PC-9 (cell line): ENCODE results near the gene CYP11A1. TPM values are rescaled to one million over a fixed set of nuclear protein-coding genes. Genes with fewer than 3 reads are reported as not detected.
"Not testable (repeated sequence)": the region's sequence is repeated elsewhere in the genome, so short reads cannot be mapped to it uniquely, and the experiment has no call there.

Source experiments
- BruUV-seq: library from RNA; stranded (reverse); fragments of 400-500 nt; replicated peaks from 2 replicates; lab custom pipeline; 2021; lab: Mats Ljungman, UMichigan
- CTCF ChIA-PET: fragments of 300-600 bp; sonication (Branson Sonifier 250); formaldehyde crosslinking; loops from one replicate; lab custom pipeline; 2022; ENCODE audit warnings: antibody characterized with exemption; lab: Charles Lee
- POLR2A ChIA-PET: fragments of 300-600 bp; sonication (Branson Sonifier 250); formaldehyde crosslinking; loops from one replicate; lab custom pipeline; 2022; ENCODE audit warnings: antibody characterized with exemption; ENCODE audit not compliant: unreplicated experiment; lab: Charles Lee
- DNase-seq, 2 experiments: peaks; one replicate each; pipeline versions ENCODE4 v3.0.0 to v3.0.0-alpha.2; 2015 to 2022; ENCODE audit warnings: mixed read lengths in 1 of 2
- H2AFZ ChIP-seq: fragments of 200-600 bp; sonication (generic); 2 replicates; pipeline ENCODE4 v1.8.1; 2017; ENCODE audit warnings: antibody characterized with exemption
- H3F3A ChIP-seq: fragments of 200-600 bp; sonication (generic); 2 replicates; pipeline ENCODE4 v1.8.1; 2017; ENCODE audit warnings: antibody characterized with exemption, mild to moderate bottlenecking, low read depth; ENCODE audit not compliant: insufficient read depth
- H3K27ac ChIP-seq: fragments of 200-600 bp; sonication (generic); 2 replicates; pipeline ENCODE4 v1.6.1; 2016; ENCODE audit warnings: mixed run types
- H3K27me3 ChIP-seq: fragments of 200-600 bp; sonication (generic); 2 replicates; pipeline ENCODE4 v1.6.1; 2016; ENCODE audit warnings: low read depth, mixed run types; ENCODE audit not compliant: insufficient read depth
- H3K36me3 ChIP-seq: fragments of 200-600 bp; sonication (generic); 2 replicates; pipeline ENCODE4 v1.6.1; 2016; ENCODE audit warnings: low read depth, mixed run types
- H3K4me1 ChIP-seq: fragments of 200-600 bp; sonication (generic); replicated peaks from 2 replicates; pipeline ENCODE4 v1.6.1; 2016; ENCODE audit warnings: mixed run types; ENCODE audit not compliant: insufficient read depth
- H3K4me2 ChIP-seq: fragments of 200-600 bp; sonication (generic); 2 replicates; pipeline ENCODE4 v1.6.1; 2017; ENCODE audit warnings: mixed run types
- H3K4me3 ChIP-seq: fragments of 200-600 bp; sonication (generic); 2 replicates; pipeline ENCODE4 v1.6.1; 2016; ENCODE audit warnings: mixed run types
- H3K79me2 ChIP-seq: fragments of 200-600 bp; sonication (generic); 2 replicates; pipeline ENCODE4 v1.6.1; 2017; ENCODE audit warnings: low read depth, mixed run types
- H3K9me2 ChIP-seq: fragments of 200-600 bp; sonication (generic); 2 replicates; pipeline ENCODE4 v1.8.1; 2017; ENCODE audit warnings: mild to moderate bottlenecking; ENCODE audit not compliant: insufficient read depth
- H3K9me3 ChIP-seq: fragments of 200-600 bp; sonication (generic); 2 replicates; pipeline ENCODE4 v1.8.1; 2016; ENCODE audit warnings: low read depth; ENCODE audit not compliant: insufficient read depth
- H4K20me1 ChIP-seq: fragments of 200-600 bp; sonication (generic); 2 replicates; pipeline ENCODE4 v1.8.1; 2017; ENCODE audit not compliant: insufficient read depth
- CTCF ChIP-seq: fragments of 200-600 bp; sonication (generic); conservative IDR thresholded peaks from 2 replicates; pipeline ENCODE4 v1.6.1; 2017; ENCODE audit warnings: mixed run types, antibody characterized with exemption, mild to moderate bottlenecking, moderate library complexity
- EZH2 ChIP-seq: fragments of 200-600 bp; sonication (generic); IDR thresholded peaks from 2 replicates; pipeline ENCODE4 v1.8.0; 2017; ENCODE audit warnings: antibody characterized with exemption, low read depth
- intact Hi-C: fragments of 100-400 bp; cut with micrococcal nuclease; formaldehyde crosslinking; loops from one replicate; pipeline ENCODE4 v1.10.0; 2022; ENCODE audit not compliant: unreplicated experiment
- total RNA-seq: library from RNA; stranded (reverse); gene quantifications from 2 replicates; pipeline ENCODE4 v1.2.3, GENCODE V29; 2021

Gene CYP11A1
- total RNA-seq, 1 experiment from 2014 or later: 7.1 TPM

- DNase-seq, H3F3A ChIP-seq, POLR2A ChIA-PET, H3K36me3 ChIP-seq, H3K9me2 ChIP-seq, intact Hi-C loops, H3K9me3 ChIP-seq, H3K27me3 ChIP-seq, H3K27ac ChIP-seq, H4K20me1 ChIP-seq, H2AFZ ChIP-seq, BruUV-seq, H3K4me2 ChIP-seq, H3K79me2 ChIP-seq, H3K4me3 ChIP-seq, CTCF ChIA-PET, H3K4me1 ChIP-seq: not testable (repeated sequence)
Measured at GRCh38 chr15:74353992-74354391, 13.5 kb downstream of the CYP11A1 start.

GRCh38 chr15:74352393-74352910, 15.0 kb downstream of the CYP11A1 start:
- POLR2A ChIA-PET: interaction anchor here (0.7 kb wide), 1 partner anchor 251 kb away, joined by 8 read pairs; no protein-coding TSS in a partner anchor

GRCh38 chr15:74351670-74352069, 15.8 kb downstream of the CYP11A1 start:
- Histone ChIP-seq H4K20me1 (no peaks in the 10 kb centered on the region), H3K9me3 (no peaks in the 10 kb centered on the region), H3K4me2 (no peak overlapping the region), H3K4me1 (no peaks in the 10 kb centered on the region), H3F3A (no peaks in the 10 kb centered on the region), H3K27me3 (no peaks in the 10 kb centered on the region), H2AFZ (no peak overlapping the region), H3K36me3 (no peaks in the 10 kb centered on the region), H3K79me2 (no peaks in the 10 kb centered on the region), H3K9me2 (no peaks in the 10 kb centered on the region), H3K27ac (no peak overlapping the region), H3K4me3 (no peak overlapping the region)
- no TSS peak for BruUV-seq
- TF ChIP-seq CTCF (no peak), EZH2 (no peak)
- CTCF ChIA-PET: no interaction called here
- DNase-seq: no peak
- intact Hi-C loops: no loop called here
- POLR2A ChIA-PET: no interaction called here

More at GRCh38 chr15:74352393-74352910, 15.0 kb downstream of the CYP11A1 start:
- no peak overlapping the region for H2AFZ ChIP-seq
- intact Hi-C loops: no loop called here
- no peaks in the 10 kb centered on the region; the same call in 1 of the 2 replicates for H3K4me1 ChIP-seq
- no peaks in the 10 kb centered on the region for H3K9me3 ChIP-seq
- no peaks in the 10 kb centered on the region for H4K20me1 ChIP-seq
- no peak for DNase-seq
- H3K9me2 ChIP-seq: no peaks in the 10 kb centered on the region
- CTCF ChIA-PET: no interaction called here
- no TSS peak for BruUV-seq
- H3K79me2 ChIP-seq: no peaks in the 10 kb centered on the region
- H3K27me3 ChIP-seq: no peaks in the 10 kb centered on the region
- H3K4me2 ChIP-seq: no peak overlapping the region
- no peaks in the 10 kb centered on the region for H3K36me3 ChIP-seq
- H3K4me3 ChIP-seq: no peak overlapping the region
- TF ChIP-seq CTCF (no peak), EZH2 (no peak)
- H3K27ac ChIP-seq: no peak overlapping the region
- H3F3A ChIP-seq: no peaks in the 10 kb centered on the region
